NCI-H2227 treated with DMSO at 0.1 percent for 48 hours (cell line): Measurements from ENCODE around the gene PSMB10.
A peak's percentile ranks its signal among the peaks of the same experiment; 100 is the strongest.
"Not testable (repeated sequence)": the region's sequence is repeated elsewhere in the genome, so short reads cannot be mapped to it uniquely, and the experiment has no call there.

Experiments used
- DNase-seq: peaks from one replicate; lab custom pipeline; 2025; lab: John Stamatoyannopoulos, UW

The PSMB10 gene

GRCh38 chr16:67924140-67924906 lies 12.3 kb downstream of the PSMB10 start:
- DNase-seq = no peak

- no peak for DNase-seq
These were observed 13.1 kb downstream of the PSMB10 start for GRCh38 chr16:67923414-67924116.

GRCh38 chr16:67922740-67923139 lies 13.9 kb downstream of the PSMB10 start:
- no peak for DNase-seq

GRCh38 chr16:67922221-67922620 lies 14.4 kb downstream of the PSMB10 start:
- no peak for DNase-seq

GRCh38 chr16:67919622-67920221 lies 16.9 kb downstream of the PSMB10 start:
- no peak for DNase-seq

- DNase-seq = no peak
These were observed 18.8 kb downstream of the PSMB10 start for GRCh38 chr16:67917852-67918236.

- no peak for DNase-seq
These were observed 19.4 kb downstream of the PSMB10 start for GRCh38 chr16:67917140-67917851.

- no peak for DNase-seq
These were observed 20.6 kb downstream of the PSMB10 start for GRCh38 chr16:67915831-67916723.

- not testable (repeated sequence) for DNase-seq
These were observed 21.2 kb downstream of the PSMB10 start for GRCh38 chr16:67915496-67915769.

- no peak for DNase-seq
These were observed 21.7 kb downstream of the PSMB10 start for GRCh38 chr16:67914758-67915495.

GRCh38 chr16:67910158-67910557 lies 26.5 kb downstream of the PSMB10 start:
- DNase-seq = no peak

GRCh38 chr16:67909056-67909742 lies 27.5 kb downstream of the PSMB10 start:
- no peak for DNase-seq

GRCh38 chr16:67907397-67908180 lies 29.1 kb downstream of the PSMB10 start:
- DNase-seq = no peak

- no peak for DNase-seq
These were observed 33.8 kb downstream of the PSMB10 start for GRCh38 chr16:67902831-67903230.

GRCh38 chr16:67901734-67902133 lies 34.9 kb downstream of the PSMB10 start:
- no peak for DNase-seq

GRCh38 chr16:67897231-67897630 lies 39.4 kb downstream of the PSMB10 start:
- DNase-seq = no peak

- DNase-seq = no peak
These were observed 42.8 kb downstream of the PSMB10 start for GRCh38 chr16:67893743-67894399.

- peak; percentile 89 for DNase-seq
These were observed 43.5 kb downstream of the PSMB10 start, which contains the start of gene PSKH1 for GRCh38 chr16:67892899-67893742. Gene PSKH1 (plus strand): TSS chr16:67893254. CDS start chr16:67908750, 15,496 bp downstream.
